DND-41 (cell line): ENCODE data around the gene IFT122.

Source experiments
- CTCF ChIP-seq: IDR thresholded peaks from 2 replicates; pipeline ENCODE4 v1.5.1; 2012; ENCODE audit warnings: borderline replicate concordance, low read length, moderate library complexity, mild to moderate bottlenecking; ENCODE audit not compliant: poor library complexity, severe bottlenecking; ENCODE audit errors: extremely low read depth
- EZH2 ChIP-seq: IDR thresholded peaks from 3 replicates; pipeline ENCODE4 v1.6.1; 2012; ENCODE audit warnings: borderline replicate concordance, low read depth, mild to moderate bottlenecking, moderate library complexity, low read length, inconsistent platforms; ENCODE audit not compliant: severe bottlenecking

- TF ChIP-seq CTCF (no peak), EZH2 (no peak)
Observed at GRCh38 chr3:129441215-129441614, 1.2 kb downstream of the IFT122 start.
